Measurements from ENCODE around the gene ADORA2A.
"Not testable (repeated sequence)": the region's sequence is repeated elsewhere in the genome, so short reads cannot be mapped to it uniquely, and the experiment has no call there.

The ADORA2A gene

GRCh38 chr22:24455751-24456426, 28.5 kb downstream of the ADORA2A start:
- DNase-seq: no peak

DNA sequence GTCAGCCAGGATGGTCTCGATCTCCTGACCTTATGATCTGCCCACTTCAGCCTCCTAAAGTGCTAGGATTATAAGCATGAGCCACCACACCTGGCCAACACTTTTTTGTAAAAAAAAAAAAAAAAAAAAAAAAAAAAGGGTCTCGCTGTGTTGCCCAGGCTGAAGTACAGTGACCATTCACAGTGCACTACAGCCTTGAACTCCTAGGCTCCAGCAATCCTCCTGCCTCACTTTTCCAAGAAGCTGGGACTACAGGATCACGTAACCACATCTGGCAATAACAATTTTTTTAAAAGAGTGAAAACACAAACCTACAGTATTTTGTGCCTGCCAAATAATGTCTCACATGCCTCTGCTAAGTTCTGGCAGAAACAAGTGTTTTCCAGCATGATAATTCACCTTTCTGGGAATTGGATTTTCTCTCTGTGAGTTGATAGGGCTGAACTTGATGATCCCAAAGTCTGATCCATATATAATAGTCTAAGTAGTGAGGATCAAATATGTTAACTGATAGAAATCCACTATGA, 30.6 kb downstream of the ADORA2A start:
- no peak for DNase-seq

GRCh38 chr22:24459911-24460310, 32.5 kb downstream of the ADORA2A start:
- DNase-seq: no peak

DNA sequence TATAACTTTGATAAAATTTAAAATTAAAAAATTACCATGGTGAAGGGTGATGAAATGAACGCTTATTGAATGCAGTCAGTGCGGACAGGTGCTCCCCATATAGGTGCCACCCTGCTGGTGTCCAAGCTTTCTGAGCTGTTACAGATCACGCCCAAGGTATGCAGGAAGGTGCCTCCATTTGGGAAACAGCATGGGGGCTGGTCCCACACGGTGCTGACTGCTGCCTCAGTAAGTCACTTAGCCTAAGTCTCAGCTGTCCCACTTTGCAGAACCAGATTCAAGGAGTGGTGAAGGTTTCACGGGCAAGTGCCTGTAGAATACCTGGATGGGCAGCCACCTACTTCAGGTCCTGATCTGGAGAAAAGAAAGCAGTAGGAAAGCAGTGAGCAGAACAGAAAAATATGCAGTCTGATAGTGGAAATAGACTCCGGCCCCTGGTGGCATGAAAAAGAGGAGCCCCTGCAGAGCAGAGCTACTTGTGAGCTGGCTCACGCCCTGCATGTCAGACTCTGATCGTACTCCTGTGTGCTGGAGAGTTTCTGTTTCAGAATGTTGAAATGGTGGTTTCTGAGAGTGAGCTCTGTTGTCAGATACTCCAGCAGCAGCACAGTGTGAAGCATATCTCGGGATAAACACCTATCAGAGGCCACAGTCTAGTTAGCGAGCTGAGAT, 33.2 kb downstream of the ADORA2A start:
- no peak for DNase-seq

DNA sequence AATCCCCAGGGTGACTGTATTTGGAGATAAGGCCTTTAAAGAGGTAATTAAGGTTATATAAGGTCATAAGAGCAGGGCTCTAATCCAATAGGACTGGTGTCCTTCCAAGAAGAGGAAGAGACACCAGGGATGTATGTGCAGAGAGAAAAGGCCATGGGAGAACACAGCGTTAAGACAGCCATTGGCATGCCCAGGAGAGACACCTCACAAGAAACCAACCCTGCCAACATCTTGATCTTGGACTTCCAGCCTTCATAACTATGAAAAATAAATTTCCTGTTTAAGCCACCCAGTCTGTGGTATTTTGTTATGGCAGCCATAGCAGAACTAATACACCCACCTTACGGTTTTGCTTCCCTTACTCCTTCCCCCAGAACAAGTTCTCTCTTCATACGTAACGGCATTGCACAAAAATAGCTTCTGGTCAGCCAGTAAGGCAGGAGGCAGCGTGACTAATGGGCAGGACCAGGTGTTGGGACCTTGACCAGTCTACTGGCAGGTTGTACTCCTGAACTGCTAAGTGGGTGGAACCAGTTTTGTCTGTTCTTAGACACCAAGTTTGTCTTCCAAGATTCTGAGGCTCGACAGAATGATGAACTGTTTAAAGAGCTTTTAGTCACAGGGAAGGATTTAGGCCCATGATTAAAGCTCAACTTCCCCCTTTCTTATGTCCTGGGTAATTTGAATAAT, 35.8 kb downstream of the ADORA2A start:
- DNase-seq: no peak

DNA sequence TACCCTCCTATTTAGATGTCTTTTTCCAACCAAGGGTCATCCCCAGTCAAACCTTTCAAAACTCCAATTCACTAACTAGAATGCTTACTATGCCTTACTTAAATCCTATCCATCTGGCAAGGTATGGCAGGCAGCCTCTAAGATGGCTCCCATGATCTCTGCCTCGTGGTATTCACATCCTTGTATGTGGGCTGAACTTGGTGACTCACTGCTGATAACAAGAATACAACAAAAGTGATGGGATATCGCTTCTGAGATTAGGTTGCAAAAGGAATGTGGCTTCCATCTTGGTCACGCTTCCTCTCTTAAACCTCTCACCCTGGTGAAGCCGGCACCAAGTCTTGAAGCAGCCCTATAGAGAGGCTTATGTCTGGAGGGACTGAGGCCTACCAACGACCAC, 38.2 kb downstream of the ADORA2A start:
- no peak for DNase-seq

GRCh38 chr22:24465975-24466374, 38.6 kb downstream of the ADORA2A start:
- DNase-seq: no peak

DNA sequence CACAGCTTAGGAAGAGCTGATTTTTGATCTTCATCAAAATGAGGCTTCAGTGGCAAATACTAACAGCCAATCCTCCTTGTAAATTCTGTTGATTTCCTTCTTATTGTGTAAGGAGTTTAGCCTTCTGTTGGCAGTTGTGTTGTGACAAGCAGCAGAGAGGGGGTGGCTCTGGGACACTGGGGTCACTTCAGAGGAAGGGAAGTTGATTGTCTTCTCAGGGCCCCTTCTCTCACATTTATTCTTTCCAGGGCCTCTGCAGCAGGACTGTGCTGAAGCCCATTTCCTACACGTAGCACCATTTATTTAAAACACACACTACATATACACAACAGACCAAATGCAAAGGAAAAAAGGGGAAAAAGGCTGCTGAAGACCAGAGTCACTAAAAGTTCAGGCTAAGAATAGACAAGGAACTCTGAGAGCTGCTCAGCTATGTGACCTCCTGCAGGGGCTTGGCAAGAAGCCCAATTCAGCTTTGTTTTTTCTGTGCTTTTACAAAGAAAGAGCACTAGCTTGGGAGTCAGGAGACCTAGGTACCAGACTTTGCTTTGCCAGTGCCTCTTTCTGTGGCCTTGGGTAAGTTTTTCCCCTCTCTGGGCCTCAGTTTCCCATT, 39.4 kb downstream of the ADORA2A start:
- DNase-seq: no peak

GRCh38 chr22:24467340-24467739, 39.9 kb downstream of the ADORA2A start:
- no peak for DNase-seq

DNA sequence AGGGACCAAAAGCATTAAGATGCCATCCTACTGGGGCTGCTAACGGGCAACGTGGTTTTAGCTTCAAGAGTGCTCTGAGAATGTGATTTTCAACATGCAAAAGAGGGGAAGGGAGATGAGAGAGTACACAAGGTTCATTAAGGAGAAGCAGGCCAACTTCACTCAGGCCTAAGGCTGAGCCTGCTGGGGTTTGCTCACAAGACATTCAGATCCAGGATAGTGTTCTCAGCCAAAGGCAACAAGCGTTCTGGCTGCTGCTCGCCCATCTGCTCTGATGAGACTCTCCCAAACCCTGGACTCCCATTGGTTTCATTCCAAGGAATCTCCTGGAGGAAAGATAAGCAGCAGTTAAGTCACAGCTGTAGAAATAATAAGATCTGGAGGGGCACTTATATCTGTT, 44.2 kb downstream of the ADORA2A start:
- no peak for DNase-seq

DNA sequence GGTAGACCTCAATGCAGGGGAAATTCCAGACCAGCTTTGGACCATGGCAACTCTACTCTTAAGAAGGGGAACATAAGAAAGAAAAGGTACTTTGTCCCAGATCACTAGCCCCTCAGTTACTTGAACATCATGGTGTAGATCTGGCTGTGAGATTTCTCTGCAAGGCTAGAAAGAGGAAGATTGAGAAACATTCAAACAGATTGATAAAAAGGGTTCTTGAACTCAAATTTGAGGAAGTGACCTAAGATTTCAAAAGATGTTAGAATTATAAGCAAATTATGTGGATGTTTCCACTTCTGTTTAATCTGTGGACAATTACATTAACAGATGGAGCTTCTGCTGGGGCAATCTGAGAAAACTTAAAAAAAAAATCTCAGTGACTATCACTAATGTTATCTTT, 45.9 kb downstream of the ADORA2A start:
- no peak for DNase-seq

DNA sequence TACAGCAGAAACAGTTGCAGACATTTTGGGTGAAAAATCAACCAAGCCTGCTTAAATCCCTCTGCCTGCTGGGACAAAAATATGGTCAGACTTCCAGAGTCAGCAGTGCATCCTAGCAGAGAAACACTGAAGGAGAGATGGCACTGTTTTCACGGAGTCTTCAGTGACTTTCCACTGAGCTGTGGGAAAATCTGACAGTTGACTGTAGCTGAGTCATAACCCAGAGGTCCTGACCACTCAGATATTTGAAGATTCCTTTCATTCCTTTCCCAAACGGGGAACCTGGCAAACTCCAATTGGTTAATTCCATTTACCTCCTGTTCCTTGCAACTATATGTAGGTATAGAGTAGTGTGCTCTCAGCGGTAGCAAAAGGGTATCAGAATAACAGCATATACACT, 46.8 kb downstream of the ADORA2A start:
- DNase-seq: no peak

DNA sequence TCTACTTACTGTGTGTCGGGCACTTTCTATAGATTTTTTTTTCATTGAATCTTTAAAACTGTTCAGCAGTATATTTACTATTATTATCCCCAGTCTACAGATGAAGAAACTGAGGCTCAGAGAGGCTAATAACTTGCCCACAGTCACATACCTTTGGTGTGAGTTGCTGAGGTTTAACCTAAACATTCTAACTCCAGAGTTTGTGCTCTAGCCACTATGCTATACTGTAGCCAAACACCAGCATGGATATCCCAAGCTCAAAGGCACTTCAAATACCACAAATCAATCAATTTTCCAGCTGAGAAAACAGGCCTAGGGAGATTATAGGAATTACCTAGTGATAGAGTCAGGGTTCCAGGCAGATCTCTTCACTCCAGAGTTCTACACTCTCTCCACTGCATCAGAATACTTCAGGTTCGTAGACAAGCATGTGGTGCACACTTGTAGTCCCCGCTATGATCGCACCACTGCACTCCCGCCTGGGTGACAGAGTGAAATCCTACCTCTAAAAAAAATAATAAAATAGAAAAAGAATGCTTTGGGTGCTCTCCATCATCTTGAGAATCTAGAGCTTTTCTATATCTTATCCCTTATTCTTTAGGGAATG, 47.4 kb downstream of the ADORA2A start:
- DNase-seq: no peak

DNA sequence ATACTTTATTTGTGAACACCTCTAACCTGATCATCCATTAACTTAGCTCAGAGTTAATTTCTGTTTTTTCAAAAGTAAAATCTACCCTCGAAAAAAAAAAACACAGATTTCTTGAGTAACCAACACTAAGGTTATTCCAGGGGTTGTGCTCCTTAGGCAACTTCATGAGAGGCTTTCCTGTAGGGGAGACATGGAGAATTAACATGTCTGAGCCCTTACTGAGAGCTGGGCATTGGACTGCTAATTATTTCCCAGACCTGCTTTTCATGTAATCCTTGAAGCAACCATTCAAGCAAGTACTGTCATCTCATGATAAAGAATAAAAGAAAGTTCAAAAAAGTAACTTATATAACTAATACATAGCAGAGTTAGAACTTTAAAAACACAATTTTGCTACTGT, 54.2 kb downstream of the ADORA2A start:
- DNase-seq: no peak

GRCh38 chr22:24482575-24482974, 55.2 kb downstream of the ADORA2A start:
- DNase-seq: peak; percentile 27

GRCh38 chr22:24482998-24483397, 55.6 kb downstream of the ADORA2A start:
- peak; percentile 62 for DNase-seq

DNA sequence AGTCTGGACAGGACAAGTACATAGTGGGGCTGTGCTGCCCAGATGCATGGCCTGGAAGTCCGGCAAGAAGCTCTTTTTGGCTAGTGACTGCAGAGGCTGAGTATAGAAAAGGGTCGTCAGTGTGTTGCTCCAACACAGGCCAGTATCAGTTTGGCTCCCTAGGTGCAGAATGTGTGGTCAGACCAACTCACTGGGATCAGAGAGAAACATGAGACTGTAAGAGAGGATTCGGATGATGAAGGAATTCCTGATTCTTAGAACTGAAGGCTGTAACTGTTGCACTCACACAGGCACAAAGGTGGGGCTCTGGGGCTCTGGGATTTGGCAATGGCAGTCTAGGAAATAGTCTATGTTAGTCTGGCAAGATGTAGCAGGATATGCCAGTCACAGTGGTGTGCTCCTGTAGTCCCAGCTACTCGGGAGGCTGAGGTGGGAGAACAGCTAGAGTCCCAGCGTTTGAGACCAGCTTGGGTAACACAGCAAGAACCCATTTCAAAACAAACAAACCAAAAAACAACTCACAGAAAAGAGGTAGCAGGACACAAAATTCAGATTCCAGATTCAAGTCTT, 56.7 kb downstream of the ADORA2A start:
- DNase-seq: no peak

GRCh38 chr22:24485170-24485569, 57.8 kb downstream of the ADORA2A start:
- DNase-seq: no peak

DNA sequence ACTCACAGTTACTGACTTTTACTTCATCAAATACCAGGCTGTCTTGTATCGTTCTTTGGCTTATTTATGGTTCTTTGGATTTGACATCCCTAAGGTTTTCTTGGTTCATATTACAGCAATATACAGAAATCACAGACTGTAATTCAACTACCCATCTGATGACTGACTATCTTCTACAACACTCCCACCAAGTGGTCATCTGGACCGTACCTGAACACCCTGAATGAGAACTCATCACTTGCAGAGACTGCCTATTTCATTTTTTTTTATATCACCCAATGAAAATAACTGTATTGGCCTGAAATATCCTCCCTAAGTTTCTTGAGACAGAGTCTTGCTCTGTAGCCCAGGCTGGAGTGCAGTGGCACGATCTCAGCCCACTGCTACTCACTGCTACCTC, 58.2 kb downstream of the ADORA2A start:
- no peak for DNase-seq

GRCh38 chr22:24486501-24486921, 59.1 kb downstream of the ADORA2A start:
- DNase-seq: no peak

- DNase-seq: no peak
Measured at GRCh38 chr22:24489011-24489410, 61.6 kb downstream of the ADORA2A start.

- not testable (repeated sequence) for DNase-seq
Measured at GRCh38 chr22:24489434-24489833, 62.0 kb downstream of the ADORA2A start.
